NCI-H2029 treated with DMSO at 0.1 percent for 48 hours (cell line): ENCODE data around the gene C3orf18.

ENCODE experiments used
- DNase-seq: peaks from one replicate; lab custom pipeline; 2025; lab: John Stamatoyannopoulos, UW

The C3orf18 gene

GRCh38 chr3:50567386-50568167, at the start of gene C3orf18:
Gene C3orf18 (minus strand): TSS chr3:50567747. CDS start chr3:50565699, 2,048 bp downstream.
- peak; percentile 2 for DNase-seq

DNA sequence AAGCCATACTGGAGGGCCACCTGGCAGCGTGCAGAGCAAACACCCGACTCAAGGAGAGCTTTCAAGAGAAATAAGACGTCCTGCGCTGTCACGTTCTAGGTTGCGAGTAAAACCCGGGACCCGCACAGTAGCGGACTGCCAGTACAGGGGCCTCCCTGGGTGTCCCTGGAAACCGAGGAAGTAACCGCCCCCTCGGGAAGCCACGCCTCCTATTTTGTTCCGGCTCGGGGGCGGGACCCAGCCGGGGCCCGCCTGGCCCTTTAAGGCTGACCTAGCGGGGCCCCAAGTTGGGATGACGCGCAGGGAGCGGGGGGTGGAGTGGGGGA, 49.2 kb upstream of the C3orf18 start:
- DNase-seq = peak; percentile 34

DNA sequence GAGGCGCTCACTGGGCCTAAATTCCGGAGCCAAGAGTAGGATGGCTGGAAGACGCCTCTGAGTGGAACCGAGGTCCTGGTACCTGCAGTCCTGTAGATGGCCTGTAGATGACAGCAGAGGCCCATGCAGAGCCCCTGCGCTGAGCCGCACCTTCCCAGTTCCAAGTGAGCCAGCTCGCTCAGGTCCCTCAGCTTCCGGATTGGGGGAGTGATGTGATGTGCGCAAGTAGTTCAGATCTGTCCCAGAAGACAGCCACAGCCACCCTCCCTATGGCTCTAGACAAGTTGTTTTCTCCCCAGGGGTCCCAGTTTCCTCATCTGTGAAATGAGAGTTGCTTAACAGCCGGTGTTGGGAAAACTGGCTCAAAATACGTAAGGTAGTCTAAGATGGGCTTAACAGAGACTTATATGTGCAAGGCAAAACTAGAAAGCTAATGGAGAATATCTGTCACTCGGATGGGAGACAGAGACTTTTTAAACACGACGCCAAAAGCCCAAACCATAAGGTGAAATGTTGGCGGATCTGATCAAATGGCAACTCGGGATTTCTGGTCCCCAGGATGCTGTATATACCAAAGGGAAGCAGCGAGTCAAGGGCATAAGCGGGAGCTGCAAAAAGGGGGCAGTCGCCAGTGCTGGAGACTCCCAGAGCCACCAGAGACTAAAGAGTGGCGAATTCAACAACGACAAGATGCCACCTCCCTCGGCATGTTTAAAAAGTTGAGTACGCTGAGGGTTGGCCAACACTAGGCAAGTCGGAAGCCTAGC, 48.6 kb upstream of the C3orf18 start:
- DNase-seq = peak; percentile 37

DNA sequence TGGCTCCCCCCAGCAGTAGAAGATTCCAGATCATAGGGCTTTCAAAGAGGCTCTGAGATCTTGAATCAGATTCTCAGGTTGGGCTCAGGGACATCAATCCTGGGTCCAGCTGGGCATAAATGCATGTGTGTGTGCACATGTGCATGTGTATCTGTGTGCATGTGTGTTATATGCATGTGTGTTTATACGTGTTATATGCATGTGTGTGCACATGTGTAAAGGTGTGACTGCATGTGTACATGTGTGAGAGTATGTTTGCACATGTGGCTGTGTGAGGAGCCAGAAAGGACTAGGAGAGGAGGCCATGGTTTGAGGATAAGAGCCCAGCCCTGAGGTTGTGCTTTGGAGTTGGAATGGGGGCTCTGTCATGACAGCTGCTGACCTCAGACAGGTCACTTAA, 47.6 kb upstream of the C3orf18 start:
- no peak for DNase-seq

GRCh38 chr3:50612970-50613846, 45.7 kb upstream of the C3orf18 start:
- no peak for DNase-seq

DNA sequence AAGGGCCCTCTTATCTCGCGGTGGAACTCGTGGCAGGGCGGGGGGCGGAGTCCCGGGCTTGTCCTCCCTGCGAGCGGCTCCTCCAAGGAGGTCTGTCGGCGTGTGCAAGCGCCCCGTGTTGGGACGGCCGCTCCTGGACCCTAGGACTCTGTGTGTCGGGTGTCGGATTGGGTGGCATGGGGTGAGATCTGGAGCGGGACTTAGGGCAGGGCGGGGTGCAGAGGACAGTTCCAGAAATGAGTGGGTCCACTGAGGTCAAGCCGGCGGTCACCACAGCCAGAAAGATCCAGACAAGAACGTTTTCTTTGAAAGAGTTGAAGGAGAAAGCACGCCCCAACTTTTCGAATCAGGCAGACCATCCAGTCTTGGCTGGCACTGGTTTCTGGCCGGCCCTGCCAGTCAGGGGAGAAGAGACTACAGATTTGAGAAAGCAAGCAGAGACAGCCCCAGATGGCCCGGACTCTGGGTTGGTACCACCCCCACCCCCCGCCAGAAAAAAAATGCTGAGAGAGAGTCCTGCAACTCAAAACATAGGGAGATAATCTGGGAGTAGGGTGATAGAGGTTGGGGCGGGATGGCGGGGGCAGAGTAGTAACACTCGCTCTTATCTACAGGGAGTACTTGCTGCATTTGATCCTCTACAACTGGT, 44.8 kb upstream of the C3orf18 start:
- no peak for DNase-seq

DNA sequence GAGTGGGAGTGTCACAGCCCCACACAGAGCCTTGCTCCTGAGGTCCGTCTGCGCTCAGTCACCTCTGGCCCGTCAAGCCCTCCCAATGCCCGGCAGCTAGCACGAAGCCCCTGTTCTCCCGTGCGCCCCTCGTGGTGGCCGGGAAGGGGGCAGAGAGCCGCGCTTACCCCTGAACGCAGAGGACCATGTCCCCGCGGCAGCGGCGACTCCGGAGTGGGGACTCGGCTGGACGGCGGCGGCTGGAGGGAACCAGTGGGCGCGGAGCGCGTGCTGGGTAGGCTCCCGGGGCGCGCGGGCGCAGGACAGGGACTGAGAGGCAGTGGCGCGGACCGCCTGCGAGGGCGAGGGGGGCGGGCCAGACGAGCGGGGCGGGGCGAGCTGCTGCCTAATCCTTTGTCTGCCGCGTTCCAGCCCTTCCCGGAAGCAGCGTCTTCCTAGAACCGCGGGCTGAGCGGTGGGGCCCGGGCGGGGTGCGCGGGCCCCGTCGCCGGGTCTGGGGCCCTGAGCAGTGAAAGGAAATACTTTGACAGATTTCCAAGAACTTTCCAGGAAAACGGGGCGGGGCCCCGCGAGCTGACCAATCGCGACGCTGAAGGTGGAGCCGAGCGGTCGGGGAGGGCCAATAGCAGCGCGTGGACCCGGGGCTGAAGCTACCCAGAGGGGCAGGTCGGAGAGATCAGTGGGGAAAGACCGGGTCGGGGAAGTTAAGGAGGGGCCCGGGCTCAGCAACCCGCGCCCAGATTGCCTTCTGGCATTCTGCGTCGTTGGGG, 44.1 kb upstream of the C3orf18 start, which contains the start of gene CISH:
TSS of gene CISH (minus strand) at position 311 of the 770 bp plus-strand sequence. CDS start at position 187, 124 bp downstream.
- peak; percentile 53 for DNase-seq

DNA sequence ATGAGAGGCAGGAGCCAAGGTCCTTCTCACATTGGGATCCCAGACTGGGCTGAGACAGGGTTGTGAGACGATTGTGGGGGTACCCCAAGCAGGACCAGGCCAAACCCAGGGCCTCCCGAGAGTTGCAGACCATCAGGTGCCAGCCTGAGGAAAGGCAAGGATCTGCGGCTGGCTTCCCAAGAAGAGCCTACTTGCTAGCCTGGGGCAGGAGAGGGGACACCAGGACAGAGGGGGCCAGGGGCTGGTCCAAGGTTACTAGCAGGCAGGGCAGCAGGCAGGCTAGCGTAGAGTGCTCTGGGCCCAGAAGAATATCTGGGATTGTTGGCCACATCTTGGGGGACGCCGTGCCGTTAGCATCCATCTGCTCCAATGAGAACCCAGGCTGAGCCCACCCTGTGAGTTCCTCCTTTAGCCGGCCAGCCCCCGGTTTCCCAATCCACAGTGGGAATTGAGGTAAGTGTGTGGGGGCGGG, 43.5 kb upstream of the C3orf18 start:
- DNase-seq = no peak

DNA sequence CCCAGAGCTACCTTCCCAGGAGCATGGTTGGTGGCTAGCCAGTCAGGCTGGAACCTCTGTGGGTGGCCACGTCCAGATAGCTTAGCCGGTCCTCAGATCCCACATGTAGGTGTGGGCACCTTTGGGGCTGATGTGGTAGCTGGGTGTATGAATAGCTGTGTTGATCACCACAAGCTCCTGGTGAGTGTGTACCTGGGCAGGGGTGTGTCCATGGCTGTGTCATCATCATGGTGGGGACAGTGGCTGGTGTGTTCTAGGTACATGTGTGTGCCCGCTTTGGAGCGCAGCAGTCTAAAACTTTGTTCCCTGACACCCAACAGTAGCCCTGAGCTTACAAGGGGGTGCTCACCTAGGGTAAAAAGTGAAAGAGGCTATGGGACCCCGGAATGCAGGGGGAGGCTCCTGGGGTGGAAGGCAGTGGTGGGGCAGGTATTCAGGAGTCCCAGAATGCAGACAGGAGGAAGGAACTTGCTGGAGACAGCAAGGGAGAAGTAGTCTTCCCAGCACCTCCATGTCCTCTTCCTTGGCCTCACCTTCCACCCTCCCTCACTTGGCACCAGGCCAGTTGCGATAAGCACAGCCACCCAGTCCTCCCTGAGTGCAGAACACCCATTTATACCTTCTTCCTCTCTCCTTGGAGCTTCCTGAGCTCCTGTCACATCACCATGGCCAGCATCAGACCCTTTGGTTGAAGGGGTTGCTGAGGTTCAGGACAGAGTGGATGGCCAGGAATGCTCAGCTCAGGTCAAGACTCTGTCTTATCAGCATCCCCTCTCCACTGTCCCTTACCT, 42.8 kb upstream of the C3orf18 start:
- DNase-seq = no peak

DNA sequence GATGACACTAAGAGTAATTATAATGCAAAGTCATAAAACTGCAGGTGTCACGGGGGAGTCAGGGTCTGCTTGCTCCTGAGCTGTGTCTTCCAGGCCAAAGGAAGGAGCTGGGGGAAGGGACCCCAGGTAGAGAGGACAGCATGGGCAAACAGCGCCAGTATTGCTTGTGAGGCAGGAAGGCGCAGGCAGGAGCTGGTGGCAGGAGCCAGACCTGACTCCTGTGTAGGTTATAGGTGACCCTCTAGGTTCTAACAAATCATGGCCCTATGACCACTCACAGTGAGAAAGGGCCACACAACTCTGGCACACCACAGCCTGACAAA, 42.2 kb upstream of the C3orf18 start:
- DNase-seq = no peak

DNA sequence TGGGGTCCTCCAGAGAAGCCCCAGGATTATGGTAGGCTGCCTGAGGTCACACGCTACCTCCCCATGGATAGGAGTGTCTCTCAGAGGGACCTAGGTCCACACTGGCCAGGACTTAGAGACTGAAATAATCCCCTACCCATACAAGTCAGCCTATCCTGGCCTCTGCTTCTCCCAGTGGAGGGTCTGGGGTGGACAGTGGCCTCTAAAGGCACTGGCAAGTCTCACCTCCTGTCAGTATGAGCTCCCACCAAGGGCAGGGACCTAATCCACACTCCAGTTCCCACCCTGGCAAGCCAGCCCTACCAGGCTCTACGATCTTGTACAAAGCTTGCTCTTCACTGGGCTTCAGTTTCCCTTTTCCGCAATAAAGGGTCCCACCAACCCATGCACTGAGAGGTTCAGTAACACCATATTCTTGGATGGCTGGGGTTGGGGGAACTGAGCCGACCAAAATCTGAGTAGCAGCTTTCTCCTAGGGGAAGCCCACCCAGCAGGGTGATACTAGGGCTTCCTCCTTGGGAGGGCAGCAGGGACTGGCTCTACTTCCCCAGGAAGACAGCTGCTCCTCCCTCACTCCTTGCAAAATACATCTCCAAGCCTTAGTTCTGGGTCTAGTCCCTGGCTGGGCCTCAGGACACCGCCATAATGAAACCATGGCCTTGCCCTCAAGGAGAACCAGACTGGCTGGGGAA, 41.7 kb upstream of the C3orf18 start:
- no peak for DNase-seq

GRCh38 chr3:50608278-50608677, 40.7 kb upstream of the C3orf18 start:
- no peak for DNase-seq

GRCh38 chr3:50607271-50608091, 39.9 kb upstream of the C3orf18 start:
- no peak for DNase-seq

- DNase-seq = no peak
These were observed 39.0 kb upstream of the C3orf18 start for GRCh38 chr3:50606596-50606995.

DNA sequence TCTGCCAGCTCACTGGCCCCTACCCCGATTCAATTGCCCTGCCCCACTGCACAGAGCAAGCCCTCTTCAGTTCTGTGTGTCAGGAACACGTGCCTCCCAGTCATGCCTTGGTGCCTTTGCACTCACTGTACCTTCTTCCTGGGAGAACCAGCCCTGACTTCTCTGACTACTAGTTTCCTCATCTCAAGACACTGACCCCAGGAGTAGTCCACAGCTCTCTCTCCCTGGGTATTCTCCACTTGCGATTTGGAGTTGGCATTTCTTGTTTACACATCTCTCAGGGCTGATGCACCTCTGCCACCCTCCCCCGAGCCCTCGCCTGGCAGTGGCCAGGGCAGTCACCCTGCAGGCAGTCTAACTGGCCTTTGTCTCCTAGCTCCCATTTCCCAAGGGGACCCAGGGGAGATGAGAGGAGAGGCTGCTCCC, 38.4 kb upstream of the C3orf18 start:
- no peak for DNase-seq

DNA sequence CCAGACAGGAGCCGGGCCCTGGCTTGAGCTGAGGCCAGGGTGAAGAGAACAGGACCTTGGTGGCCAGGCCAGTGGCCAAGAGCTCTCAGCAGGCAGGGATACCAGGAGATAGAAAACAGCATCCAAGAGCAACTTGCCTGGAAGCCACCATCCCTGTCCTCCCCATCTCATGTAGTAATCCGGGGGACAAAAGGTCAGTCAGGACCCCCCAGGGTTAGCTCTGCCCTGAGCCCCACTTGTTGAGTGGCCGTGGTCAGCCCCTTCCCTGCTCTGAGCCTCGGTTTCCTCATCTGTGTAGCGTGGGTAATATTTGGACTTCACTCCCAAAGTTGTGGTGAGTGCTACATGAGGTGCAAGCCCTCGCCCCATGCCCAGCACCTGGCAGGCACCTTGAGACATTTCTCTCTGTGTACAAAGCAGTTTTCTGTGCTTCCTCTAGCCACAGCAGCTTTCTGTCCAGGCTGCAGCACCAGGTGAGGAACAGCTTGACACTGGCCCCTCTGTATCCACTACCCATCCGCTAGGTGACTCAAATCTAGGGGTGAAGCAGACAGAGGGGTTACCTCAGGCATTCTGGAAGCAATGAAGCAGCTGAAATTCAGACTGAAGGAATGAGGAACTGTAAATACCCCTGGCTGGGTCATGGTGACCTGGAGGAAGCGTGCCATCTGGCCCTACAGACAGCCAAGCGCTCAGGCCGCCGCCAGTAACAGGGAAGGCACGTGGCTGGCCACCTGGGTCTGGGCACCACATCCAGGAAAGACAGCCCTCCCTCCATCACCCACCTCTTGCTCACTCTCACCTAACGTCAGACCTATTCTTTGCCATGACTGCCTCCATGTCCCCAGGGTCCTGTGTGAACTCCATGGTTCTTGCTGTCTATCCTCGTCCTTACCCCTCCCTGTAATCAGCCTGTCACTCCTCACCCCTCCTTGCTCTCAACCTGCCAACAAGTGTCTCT, 37.4 kb upstream of the C3orf18 start:
- DNase-seq = no peak

DNA sequence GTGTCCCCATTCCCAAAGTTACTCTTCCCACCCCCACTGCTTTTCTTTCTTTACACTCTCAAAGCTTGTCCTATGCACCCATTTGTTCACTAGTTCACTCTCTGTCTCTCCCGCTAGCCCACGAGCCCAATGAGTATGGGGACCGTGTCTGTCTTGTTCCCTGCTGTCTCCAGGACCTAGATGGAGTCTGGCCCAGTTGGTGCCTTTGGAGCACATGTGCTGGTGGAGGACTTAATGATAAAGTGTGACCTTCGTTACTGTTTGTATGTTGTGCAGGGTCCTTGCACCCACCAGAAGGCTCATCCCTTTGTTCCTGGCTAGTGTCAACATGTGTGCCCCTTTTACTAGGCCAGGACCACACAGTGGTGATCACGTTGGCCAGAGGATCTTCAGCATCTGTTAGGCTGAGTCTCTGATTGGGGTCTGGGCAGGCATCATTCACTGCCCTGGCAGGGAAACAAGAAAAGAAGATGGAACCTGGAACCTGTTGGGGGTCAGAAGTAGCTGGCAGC, 36.6 kb upstream of the C3orf18 start:
- DNase-seq = no peak
